Activated T-cell treated with anti-CD3 and anti-CD28 coated beads for 4 hours (primary cell): ENCODE data around the gene BBX.

Source experiments
- DNase-seq: peaks from one replicate; pipeline ENCODE4 v3.0.0-alpha.2; 2020

The BBX gene

DNA sequence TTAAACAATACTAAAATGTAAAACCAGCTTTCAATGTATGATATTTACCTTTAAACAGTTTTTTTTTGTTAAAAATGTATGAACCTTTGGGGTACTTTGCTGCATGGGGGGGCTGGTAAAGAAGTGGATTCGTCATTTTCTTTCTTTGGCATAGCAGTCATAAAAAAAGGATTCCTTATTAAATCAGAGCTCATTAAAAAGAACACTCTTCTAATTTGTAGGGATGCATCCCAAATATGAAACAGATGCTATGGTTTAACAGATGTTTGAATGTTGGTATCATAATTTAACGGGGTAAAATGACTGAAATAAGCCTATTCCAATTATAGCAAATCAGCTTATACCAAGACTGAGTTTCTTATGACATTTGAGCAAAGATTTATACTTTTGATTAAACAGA is 234.4 kb downstream of the BBX start:
- DNase-seq = no peak

DNA sequence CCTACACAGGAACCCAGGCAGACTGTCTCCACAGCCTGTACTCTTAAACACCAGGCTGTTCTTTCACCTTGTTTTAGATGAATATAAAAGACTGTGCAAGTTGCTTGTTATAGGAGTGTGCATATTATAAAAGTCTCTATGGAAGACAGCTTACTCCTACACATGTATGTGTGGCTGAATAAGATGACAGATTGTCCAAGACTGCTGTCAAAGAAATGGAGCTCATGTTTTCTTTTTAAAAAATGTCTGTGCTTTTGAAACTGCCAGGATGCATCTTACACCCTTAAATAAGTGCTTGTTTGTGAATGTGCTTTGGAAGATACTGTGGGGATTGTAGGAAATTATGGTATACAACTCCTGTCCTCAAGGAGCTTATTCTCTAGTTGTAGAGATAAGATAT is 237.4 kb downstream of the BBX start:
- DNase-seq = no peak

DNA sequence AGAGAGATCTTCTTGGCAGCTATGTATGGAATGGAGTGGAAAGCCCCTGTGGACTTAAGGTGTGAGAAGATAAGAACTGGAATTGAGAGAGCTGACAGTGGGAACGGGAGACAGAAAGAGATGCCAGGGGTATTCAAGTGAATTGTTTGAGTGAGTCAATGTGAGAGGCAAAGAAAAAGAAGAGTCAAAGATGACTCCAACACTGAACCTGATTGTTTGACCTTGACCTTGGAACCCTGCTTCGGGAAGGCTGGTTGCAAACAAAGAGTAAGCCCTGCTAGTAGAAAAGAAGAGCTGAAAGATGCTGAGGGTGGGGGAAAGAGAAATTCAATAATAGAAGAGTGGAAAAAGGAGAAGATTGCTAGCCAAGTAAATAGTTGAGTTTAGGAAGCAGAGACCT is 238.6 kb downstream of the BBX start:
- no peak for DNase-seq

DNA sequence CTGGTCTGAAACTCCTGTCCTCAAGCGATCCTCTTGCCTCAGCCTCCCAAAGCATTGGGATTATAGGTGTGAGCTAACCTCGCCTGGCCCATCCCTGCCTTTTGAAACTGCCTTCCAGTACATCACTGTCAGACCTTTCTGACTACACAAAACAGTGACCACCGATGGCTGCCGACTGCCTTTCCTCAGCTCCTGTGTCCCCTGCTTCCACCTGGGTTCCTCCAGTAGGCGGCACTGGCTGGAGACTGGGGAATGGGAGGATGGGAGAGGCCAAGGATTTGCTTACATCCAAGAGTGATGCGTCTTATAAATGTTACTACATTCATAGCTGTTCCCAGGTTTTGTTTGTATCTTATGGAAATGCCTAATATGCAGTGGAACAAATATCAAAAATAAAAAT is 242.8 kb downstream of the BBX start:
- no peak for DNase-seq

DNA sequence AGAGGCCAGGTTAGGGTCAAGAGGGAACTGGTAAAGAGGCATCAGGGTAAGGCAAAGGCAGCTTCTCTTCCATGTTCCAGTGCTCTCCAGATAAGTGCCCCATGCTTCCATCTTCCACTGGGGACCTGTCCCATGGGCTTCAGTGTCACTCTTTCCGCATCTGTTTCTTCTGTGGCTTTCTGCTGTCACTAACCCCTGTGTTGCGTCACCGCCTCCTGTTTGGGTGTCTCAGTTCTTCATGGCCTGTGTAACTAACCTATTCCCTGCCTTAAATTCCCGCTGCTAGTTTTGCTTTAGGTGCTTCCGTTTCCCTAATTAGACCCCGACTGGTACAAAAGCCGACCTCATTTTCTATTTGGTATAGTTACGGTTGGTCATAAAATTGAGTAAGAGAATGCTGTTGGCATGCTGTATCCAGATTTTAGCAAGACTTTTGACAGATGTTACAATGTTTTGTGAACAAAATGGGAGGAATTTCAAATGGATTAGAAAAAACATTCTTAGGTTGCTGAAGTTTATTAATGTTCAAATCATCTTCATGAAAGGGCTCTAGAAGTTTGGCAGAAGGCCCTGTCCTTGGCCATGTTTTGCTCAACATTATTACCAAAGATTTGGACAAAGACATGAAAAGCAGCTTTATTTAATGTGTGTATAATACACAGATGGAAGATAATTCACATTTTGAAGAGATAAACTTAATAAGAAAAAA is 245.3 kb downstream of the BBX start:
- no peak for DNase-seq

DNA sequence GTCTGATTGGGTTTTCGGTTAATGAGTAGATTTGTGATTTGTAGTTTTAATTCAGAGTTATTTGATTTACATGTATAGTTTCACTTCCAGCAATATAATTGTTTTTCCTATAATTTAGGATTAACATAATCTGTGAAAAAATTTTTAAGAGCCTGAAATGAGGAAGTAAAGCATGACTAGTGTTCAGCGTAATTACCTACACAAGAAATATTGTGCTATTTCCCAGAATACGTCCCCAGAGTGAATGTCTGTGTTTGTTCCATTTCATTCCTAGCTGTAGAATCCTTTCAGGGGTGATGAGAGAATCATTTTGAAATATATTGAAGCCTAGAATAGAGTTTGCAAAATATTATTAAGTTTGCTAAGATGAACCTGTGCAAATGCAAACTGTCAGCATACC is 247.1 kb downstream of the BBX start:
- DNase-seq = no peak

DNA sequence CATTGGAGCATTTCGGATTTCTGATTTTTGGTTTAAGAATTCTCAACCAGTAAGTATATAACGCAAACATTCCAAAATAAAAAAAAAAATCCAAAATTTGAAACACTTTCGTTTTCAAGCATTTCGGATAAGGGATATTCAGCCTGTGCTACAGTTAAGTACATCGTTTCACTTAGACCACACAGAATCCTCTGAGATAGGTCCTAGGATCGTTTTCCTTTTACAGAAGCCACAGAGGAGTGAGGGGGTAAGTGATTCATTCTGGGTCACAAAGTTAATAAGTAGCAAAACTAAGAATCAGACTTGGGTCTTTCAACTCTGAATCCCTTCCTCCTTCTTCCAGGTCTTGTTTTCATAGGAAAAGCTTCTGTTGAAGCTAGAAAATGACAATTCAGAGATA is 249.3 kb downstream of the BBX start:
- DNase-seq = no peak

DNA sequence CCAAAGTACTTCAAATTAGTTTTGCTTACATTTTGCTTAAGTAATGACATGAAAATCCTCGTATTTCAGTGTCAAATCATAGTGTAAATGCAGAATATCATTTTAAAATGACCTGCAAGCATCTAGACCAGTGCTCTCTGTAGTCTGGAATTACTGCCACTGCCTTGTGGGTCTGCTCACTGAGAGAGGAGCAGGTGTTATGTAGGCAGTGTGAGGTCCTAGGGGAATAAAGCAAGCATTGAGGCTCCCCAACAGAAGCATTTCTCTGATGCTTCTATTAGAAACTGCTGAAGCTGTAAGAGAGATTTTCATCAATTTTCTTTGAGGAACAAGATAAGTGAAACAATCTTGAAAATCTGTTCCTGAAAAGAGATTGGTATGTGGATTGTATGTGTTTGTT is 253.2 kb downstream of the BBX start:
- no peak for DNase-seq

DNA sequence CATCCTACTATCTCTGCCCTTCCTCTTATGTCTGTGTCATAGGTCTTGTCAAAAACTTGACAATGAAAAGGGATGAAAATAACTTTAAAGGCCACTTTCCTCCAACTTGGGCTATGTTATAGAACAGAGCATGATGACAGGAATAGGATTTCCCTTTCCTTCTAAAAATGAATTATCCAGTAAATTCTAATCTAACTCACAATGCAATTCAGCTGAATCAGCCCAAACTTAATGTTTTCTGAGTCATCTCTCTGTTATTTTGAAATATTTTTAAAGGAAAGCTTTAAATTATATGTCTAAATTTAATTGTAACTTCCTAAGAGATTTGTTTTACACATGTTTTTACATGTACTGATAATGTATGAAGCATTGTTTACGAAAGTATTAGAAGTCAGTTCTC is 258.5 kb downstream of the BBX start:
- DNase-seq = no peak

DNA sequence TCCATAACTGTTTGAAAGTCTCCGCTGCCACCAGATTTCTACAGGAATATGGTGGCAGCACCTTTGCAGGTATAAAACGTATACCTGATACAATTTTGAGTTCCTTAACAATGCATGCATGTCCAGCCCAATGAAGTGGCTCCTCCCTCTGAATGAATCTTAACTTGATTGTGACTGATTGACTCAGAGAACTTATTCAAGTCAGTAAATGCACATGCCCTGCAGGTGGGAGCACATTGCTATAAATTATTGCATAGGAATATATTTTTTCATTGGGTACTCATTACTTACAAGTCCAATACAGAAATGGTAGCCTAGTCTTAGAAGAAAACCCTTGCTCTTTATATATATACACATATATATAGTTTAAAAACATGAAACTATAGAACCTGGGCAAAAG is 259.3 kb downstream of the BBX start:
- no peak for DNase-seq

DNA sequence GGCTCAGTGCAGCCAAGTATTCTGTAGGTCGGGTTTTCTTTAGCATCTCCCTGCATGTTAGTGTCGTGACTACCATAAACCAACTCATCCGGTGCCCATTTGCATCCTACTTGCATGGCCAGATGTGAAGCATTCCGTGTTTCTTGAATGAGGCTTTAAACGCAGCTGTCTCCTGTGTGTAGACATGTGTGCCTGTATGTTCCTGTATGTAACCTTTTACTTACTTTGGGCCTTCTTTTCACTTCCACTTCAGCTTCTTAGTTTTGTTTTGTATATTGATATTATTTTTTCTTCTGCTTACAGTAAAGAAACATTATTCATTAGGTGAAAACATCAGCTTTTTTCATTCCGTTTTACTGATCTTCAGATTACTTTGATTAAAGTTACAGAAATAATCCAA is 267.9 kb downstream of the BBX start:
- DNase-seq = no peak

DNA sequence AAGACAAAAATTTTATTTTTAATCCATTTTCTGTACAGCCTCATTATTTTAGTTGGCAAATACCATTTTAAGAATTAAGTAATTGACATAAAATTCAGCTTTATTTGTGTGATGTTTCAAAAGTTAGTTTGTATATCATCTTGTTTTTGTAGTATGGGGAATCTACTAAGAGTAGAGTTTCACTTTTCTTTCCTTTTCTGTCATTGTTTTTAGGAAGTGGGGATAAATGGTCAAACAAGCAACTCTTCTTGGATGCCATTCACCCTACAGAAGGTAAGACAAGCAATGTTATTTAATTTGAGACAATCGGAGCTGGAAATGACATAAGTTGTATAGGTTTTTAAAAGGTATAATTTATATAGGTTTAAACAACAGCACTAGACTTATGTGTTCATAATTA is 268.3 kb downstream of the BBX start:
- no peak for DNase-seq

DNA sequence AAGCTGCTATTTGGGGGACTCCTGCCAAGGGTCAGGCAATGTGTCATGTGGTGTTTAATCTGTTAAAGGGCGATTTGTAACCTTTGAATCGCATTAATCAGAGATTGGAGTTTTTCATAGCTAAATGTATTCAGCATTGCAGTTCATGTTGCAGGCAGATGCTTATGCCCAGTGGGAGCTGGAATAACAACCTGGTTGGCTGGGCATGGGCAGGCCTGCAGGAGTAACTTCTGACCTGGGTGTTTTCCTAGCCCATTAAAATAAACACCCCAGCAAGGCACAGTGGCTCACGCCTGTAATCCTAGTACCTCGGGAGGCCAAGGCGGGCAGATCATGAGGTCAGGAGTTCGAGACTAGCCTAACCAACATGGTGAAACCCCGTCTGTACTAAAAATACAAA is 268.7 kb downstream of the BBX start:
- DNase-seq = no peak

DNA sequence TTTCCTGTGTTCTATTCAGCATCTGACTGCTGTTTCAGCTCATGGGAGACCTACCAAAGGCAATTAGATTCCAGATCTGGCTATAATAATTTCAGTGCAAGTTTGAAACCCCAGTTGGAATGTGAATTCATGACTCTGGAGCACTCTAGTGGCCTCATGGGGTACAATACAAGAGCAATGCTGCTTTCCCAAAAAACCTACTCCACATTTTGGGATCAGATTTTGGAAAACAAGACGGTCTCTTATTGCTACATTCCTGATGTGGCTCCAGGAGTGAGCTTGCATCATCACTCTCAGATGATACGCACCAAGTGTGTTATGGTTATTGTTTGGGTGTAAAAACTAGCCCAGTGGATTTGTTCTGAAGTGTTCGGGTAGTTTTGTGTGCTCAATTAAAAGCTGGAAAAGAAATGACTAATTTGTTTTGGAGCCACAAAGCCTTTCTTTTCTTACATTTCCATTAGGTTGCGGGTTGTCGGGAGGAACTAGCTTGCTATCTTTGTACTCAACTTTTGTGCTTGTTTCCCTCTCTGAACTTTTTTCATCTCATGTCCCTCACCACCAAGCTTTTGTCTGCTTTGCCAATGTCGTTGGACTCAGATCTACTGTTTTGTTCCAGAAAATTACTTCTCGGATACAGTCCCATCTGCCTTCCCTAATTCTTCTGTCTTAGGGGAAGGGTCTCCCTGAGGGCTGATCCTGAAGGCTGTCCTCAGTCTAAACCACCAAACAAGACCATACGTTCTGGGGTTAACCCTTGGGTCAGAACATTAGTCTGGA is 272.1 kb downstream of the BBX start:
- DNase-seq = no peak

DNA sequence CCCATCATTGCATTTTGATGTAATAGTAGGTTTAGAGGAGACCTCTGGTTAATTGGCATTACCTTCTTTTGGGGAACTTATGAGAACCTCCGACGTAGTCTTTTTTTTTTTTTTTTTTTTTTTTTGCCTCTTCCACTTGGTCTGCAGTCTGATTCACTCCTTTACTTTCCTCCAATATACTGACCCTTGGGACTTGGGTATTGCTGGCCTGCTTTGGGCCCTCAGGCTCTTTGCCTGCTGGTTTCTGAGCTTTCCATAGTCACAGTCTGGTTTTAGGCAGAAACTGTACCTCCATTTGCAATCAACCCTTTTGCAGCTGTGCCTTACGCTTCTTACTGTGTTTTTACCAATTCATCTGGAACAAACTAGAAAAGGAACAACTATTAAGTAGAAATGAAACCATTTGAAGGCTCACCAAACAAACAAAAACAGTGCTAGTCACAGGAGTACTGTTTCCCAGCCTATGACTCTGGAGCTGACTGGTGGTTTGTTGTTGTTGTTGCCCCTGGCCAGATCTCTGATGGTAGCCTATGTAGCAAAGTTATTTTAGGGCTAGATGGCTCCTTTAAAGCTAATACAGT is 272.8 kb downstream of the BBX start:
- no peak for DNase-seq

DNA sequence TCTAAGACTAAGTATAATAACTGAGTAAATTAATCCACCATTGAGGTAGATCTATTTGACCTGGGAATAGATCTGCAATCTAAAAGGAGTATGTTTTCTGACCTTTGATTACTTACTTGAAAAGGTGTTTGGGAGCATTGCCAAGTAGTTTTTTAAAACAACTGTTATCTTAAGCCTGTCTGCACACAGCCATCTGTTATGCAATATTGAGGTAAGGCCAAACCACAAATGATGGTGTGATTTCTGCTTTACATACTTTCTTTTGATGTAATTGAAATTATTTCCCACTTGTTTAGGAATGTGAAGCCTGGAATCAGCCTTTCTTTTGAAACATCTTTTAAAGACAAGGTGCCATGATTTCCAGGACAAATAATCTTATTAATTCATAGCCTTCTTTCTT is 274.0 kb downstream of the BBX start:
- no peak for DNase-seq

DNA sequence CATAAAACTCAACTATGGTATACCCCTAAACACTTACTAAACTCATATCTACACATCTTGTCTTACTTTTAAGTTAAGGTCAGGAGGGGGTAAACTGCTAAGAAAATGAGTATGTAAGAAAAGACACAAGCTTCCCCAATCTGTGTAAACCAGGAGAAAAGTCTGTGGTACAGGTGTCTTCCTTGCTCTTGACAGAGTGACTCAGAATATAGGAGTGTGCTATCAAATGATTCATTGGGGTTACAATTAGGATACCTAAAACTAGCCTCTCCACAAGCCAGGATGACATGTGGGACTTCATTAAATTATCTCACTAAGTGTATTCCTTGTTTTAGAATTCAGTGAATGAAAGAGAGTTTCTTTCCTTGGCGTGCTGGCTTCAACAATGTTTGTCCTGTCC is 274.8 kb downstream of the BBX start:
- no peak for DNase-seq

DNA sequence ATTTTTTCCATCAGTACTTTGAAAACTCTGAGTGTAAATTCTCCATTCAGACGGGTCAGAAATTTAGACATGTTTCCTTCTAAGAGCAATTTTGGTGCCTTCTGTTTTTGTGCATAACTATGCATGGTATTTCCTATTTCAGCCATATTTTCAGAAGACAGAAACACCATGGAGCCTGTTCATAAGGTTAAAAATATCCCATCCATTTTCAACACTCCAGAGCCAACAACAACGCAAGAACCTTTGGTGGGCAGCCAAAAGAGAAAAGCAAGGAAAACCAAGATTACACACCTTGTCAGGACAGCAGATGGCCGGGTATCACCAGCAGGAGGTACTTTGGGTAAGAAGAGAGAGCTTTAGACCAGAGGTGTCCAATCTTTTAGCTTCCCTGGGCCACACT is 275.6 kb downstream of the BBX start:
- DNase-seq = no peak

DNA sequence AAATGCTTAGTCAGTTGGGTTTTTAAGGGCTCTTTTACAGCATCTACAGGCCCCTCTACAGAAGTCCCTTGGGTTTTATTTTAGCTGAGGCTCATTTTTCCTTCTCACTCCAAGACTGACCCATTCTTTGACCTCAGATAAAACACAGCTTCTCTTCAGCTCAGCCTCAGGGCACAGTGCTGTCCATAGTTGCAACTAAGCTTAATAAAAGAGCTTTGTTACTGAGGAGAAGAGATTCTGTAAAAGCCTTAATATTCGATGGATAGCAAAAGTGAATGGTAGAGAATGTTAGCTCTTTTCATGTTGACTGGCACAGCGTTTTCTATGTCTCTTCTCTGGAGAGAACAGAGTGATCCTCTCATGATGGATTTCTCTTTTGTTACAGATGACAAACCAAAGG is 277.9 kb downstream of the BBX start:
- DNase-seq = no peak

DNA sequence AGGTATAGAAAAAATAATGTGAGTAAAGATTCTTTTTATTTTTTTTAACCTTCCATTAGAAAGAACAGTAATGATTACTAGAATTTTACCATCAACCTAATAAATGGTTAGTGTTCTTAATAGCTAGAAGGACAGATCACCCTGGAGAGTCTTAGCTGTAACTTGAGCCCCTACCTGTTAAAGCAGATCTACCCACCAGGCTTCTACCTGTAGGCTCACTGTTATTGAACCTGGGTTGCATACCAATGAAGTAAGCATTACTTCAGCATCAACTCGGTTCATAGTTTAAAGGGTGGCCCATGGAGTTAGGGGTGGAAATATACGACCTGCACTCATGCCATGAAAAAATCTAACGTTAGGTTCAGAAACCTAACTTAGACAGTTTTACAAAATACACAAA is 280.4 kb downstream of the BBX start:
- DNase-seq = no peak

DNA sequence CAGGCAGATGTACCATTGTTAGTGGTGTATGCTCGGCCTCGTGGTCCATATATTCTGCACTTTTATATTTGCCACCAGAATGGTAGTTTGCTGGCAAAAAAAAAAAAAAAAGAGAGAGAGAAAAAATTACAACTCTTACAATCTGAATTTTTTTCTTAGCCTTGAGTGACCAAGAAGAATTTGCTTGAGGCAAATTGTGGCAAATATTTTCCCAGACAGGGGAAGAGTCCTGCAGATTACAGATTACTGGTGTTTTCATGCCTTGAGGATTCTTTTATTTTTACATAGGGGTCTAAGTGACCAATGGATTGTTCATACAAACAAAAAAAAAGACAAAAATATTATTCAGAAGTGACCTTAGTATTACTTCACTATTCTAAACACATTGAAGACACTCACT is 283.3 kb downstream of the BBX start:
- DNase-seq = no peak

DNA sequence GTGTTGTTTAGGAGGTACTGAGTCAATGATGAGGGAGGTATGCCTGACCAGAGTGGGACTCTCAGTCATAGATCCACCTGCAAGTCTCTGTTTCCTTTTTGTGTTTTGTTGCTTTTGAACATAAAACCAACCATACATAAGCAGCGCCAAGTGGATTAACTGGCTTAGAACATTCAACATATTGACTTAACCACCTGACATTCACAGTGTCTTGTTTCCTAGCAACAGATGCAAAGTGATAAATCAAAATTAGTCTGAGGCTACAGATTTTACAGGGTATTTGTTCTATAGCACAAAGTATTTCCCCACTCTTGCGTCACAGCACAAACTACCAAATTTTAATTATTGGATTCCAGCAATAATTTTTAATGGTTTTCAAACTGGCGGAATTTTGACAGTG is 283.8 kb downstream of the BBX start:
- no peak for DNase-seq

DNA sequence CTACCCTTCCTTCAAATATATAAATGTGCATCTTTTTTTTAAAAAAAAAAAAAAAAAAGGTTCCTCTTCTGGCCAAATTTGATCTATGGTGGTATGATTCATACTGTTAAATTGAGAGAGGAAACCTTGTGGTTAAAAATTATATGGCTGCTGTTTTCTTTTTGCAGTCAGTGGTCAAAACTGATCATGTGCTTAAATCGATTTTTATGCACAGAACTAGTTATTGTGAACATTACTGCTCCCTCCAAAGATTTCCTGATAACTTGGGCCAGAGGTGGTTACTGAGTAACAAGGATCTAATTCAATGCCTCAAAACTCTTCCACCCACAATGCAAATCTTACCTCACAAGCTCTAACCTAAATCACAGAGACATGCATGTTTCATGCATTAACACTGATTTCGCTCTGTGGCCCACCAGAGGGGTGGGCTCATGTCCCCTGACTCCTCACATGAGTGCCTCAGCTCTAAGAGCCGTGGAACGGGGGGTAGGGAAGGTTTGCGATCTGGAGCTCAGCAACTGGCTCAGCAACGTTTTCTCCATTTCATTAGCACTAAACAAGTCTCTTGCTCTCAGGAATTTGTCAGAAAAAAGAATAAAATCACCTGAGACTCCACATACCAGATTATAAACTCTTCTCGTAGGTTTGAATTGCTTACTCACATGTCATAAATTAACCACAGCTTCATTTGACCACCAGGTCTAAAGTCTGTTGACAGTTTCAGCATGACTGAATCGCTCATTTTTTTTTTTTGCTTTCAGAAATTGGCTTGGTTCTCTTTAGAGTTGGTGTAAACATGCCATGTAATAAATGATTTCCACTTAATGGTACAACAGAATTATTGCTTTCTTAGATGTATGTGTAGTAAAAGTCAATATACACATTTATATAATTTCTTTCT is 287.7 kb downstream of the BBX start:
- DNase-seq = no peak

DNA sequence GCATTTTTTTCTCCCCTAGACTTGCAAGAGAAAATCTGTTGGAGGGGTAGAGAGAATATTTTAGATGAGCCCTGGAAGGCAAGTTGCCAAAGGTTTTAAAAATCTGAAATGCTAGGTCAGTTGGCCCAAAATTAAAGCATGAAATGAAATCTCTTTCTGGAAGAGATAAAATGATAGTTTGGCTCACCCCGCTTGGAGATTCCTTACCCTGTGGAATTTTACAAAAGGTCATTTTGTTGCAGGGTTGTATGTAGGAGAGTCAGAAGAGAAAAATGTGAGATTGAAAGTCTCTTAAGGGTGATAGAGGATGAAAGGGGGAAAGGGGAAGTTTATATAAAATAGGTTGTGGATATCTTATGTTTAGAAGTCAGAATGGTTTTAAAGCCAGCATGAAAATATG is 290.3 kb downstream of the BBX start:
- DNase-seq = no peak
